GM12873 (cell line): Measurements from ENCODE around the gene DNAH17.

Experiments used
- CTCF ChIP-seq: IDR thresholded peaks from 2 replicates; pipeline ENCODE4 v1.5.1; 2012; ENCODE audit warnings: low read depth, mild to moderate bottlenecking, moderate library complexity, low read length, control low read depth; ENCODE audit not compliant: insufficient read depth; ENCODE audit errors: missing control alignments

DNAH17 gene

GRCh38 chr17:78462148-78462547 is 115.0 kb downstream of the DNAH17 start:
- TF ChIP-seq CTCF, result no peak

GRCh38 chr17:78461799-78462053 is 115.5 kb downstream of the DNAH17 start:
- TF ChIP-seq CTCF, result no peak

- no peak for TF ChIP-seq CTCF
These were observed 116.0 kb downstream of the DNAH17 start for GRCh38 chr17:78460951-78461798.

- no peak for TF ChIP-seq CTCF
These were observed 117.0 kb downstream of the DNAH17 start for GRCh38 chr17:78460176-78460675.

- no peak for TF ChIP-seq CTCF
These were observed 117.5 kb downstream of the DNAH17 start for GRCh38 chr17:78459696-78460095.

GRCh38 chr17:78458736-78459335 is 118.4 kb downstream of the DNAH17 start:
- TF ChIP-seq CTCF, result no peak

- TF ChIP-seq CTCF, result no peak
These were observed 119.1 kb downstream of the DNAH17 start for GRCh38 chr17:78458091-78458490.
